Testis (tissue), 3 donors: ENCODE data around the gene C4A. TPM values are rescaled to one million over a fixed set of nuclear protein-coding genes. Genes with fewer than 3 reads are reported as not detected.
"Not testable (repeated sequence)": the region's sequence is repeated elsewhere in the genome, so short reads cannot be mapped to it uniquely, and the experiment has no call there.

Experiments
- DNase-seq: peaks from one replicate; pipeline ENCODE4 v3.0.0-alpha.2; 2019
- H3K27ac ChIP-seq, 2 donors: fragments of 200-600 bp; sonication (generic); one replicate each; pipeline ENCODE4 v1.5.1; 2019
- H3K27me3 ChIP-seq: fragments of 200-600 bp; sonication (generic); one replicate; pipeline ENCODE4 v1.5.1; 2019
- H3K36me3 ChIP-seq: fragments of 200-600 bp; sonication (generic); one replicate; pipeline ENCODE4 v1.5.1; 2017; ENCODE audit warnings: low read depth; ENCODE audit errors: missing control alignments
- H3K4me1 ChIP-seq: fragments of 200-600 bp; sonication (generic); one replicate; pipeline ENCODE4 v1.5.1; 2019
- H3K4me3 ChIP-seq, 2 donors: fragments of 200-600 bp; sonication (generic); one replicate each; pipeline ENCODE4 v1.5.1; 2017 to 2019
- H3K9me3 ChIP-seq: fragments of 200-600 bp; sonication (generic); one replicate; pipeline ENCODE4 v1.5.1; 2017
- CTCF ChIP-seq, 3 experiments: fragments of 450-650 bp in 2 of 3; fragments of 200-600 bp in 1 of 3; sonication (generic) in 1 of 3; IDR thresholded peaks; one replicate each; pipeline ENCODE4 v1.5.1; 2016 to 2019; ENCODE audit warnings: antibody characterized with exemption in 3 of 3, mild to moderate bottlenecking in 2 of 3, moderate library complexity in 1 of 3
- POLR2A ChIP-seq: fragments of 450-650 bp; IDR thresholded peaks from one replicate; pipeline ENCODE4 v1.6.1; 2017; ENCODE audit warnings: antibody characterized with exemption, mild to moderate bottlenecking, moderate library complexity
- WGBS, 2 donors: methylation state at CpG; one replicate each; pipeline ENCODE4 v1.1.5; 2018; 5-methylcytosine and 5-hydroxymethylcytosine counted together
- intact Hi-C: fragments of 100-400 bp; cut with DNase I; formaldehyde crosslinking; loops from one replicate; pipeline ENCODE4 v1.15.1; 2023; ENCODE audit warnings: low total_unique reads
- microRNA counts, 2 donors: library from miRNA; unstranded; fragments of <30 nt; microRNA quantifications; one replicate each; lab custom pipeline; 2016
- microRNA-seq, 2 donors: library from miRNA; unstranded; fragments of <30 nt; microRNA quantifications; one replicate each; pipeline ENCODE4, GENCODE V29; 2016; ENCODE audit warnings: borderline number of aligned reads in 2 of 2, borderline replicate concordance in 1 of 2
- polyA plus RNA-seq: library from polyadenylated mRNA; stranded (reverse); fragments of 350-450 nt; fragmentation: Illumina TruSeq; extraction: RNeasy Lipid Tissue Mini Kit (QIAGEN cat#74804); gene quantifications from one replicate; pipeline ENCODE4 v1.2.3, GENCODE V29; 2014; ENCODE audit warnings: low read depth, low replicate concordance; ENCODE audit not compliant: insufficient read depth
- small RNA-seq, 2 donors: library from RNA; depleted of rRNA; stranded (forward); fragments of <200 nt; gene quantifications; one replicate each; pipeline ENCODE3, GENCODE V24; 2016
- total RNA-seq, 2 donors: library from RNA; depleted of rRNA; stranded (reverse); fragments of >200 nt; gene quantifications; one replicate each; pipeline ENCODE4 v1.2.3, GENCODE V29; 2016

The C4A gene
- total and polyA plus RNA-seq, 3 donors from 2014 or later: 24.6 to 123 (median 114) TPM

- Histone ChIP-seq H3K27ac (peak overlapping the region in 1 of 2 donors; percentile 75), H3K36me3 (no peaks in the 10 kb centered on the region), H3K4me1 (peaks cover 20% of the 10 kb centered on the region), H3K27me3 (no peaks in the 10 kb centered on the region), H3K4me3 (no peak overlapping the region), H3K9me3 (no peaks in the 10 kb centered on the region)
- DNase-seq: no peak
- intact Hi-C loops: no loop called here
- no peak for TF ChIP-seq CTCF (IDR thresholded peaks at IDR 0.05)
- no peak for TF ChIP-seq POLR2A
- WGBS, 2 donors: 86 to 88% methylated on average over 3 to 6 of the region's 6 CpGs
These were observed 65.6 kb downstream of the C4A start for GRCh38 chr6:32047539-32047854.

GRCh38 chr6:32047855-32048766 lies 66.3 kb downstream of the C4A start:
- DNase-seq: peak; percentile 80
- intact Hi-C loops: no loop called here
- TF ChIP-seq CTCF (IDR thresholded peaks at IDR 0.05) (peak; percentile 68 to 89 (median 88)), POLR2A (no peak)
- no peak overlapping the region for H3K4me3 ChIP-seq
- WGBS, 2 donors: 58 to 60% methylated on average over 25 to 32 of the region's 42 CpGs
- H3K9me3 ChIP-seq: no peaks in the 10 kb centered on the region
- H3K36me3 ChIP-seq: no peaks in the 10 kb centered on the region
- H3K4me1 ChIP-seq: peaks cover 20% of the 10 kb centered on the region
- no peaks in the 10 kb centered on the region for H3K27me3 ChIP-seq
- H3K27ac ChIP-seq: peak overlapping the region; percentile 34 to 75

GRCh38 chr6:32049149-32049548 lies 67.3 kb downstream of the C4A start:
- H3K27ac ChIP-seq: peak overlapping the region in 1 of 2 donors; percentile 68
- intact Hi-C loops: not testable (repeated sequence)
- 67 to 90% methylated on average over 6 to 21 of the region's 21 CpGs for WGBS, 2 donors

GRCh38 chr6:32049736-32050135 lies 67.9 kb downstream of the C4A start:
- H3K36me3 ChIP-seq, H3K9me3 ChIP-seq, H3K4me3 ChIP-seq, intact Hi-C loops, H3K27me3 ChIP-seq, H3K27ac ChIP-seq, DNase-seq: not testable (repeated sequence)
- WGBS, 2 donors: 92 to 93% methylated on average over 1 to 5 of the region's 11 CpGs
- H3K4me1 ChIP-seq: peaks cover 20% of the 10 kb centered on the region

More at GRCh38 chr6:32049149-32049548, 67.3 kb downstream of the C4A start:
- not testable (repeated sequence) for DNase-seq, H3K9me3 ChIP-seq, H3K27me3 ChIP-seq, H3K4me3 ChIP-seq, H3K36me3 ChIP-seq
- peaks cover 20% of the 10 kb centered on the region for H3K4me1 ChIP-seq

- Histone ChIP-seq H3K27ac (no peak overlapping the region), H3K4me3 (no peak overlapping the region), H3K4me1 (peaks cover 20% of the 10 kb centered on the region), H3K27me3 (no peaks in the 10 kb centered on the region), H3K36me3 (no peaks in the 10 kb centered on the region), H3K9me3 (no peaks in the 10 kb centered on the region)
- TF ChIP-seq POLR2A: no peak
- no peak for TF ChIP-seq CTCF (IDR thresholded peaks at IDR 0.05)
- 80 to 91% methylated on average over 5 of the region's 5 CpGs for WGBS, 2 donors
- intact Hi-C loops: no loop called here
- no peak for DNase-seq
These were observed 68.7 kb downstream of the C4A start for GRCh38 chr6:32050562-32050961.

MicroRNAs encoded within 50 kb of the gene (microRNA counts, 767-probe panel; counts per million panel counts)
- microRNA hsa-miR-1236 (lab: Ali Mortazavi, UCI): 0 to 152 counts per million in 2 donors

Small RNA genes within 50 kb of the gene (microRNA-seq; reads per million reads assigned to microRNA genes)
- gene MIR1236: 0 to 2.8 reads per million in 2 donors

Small RNA genes within 50 kb of the gene (small RNA-seq; reads per million reads assigned to genes)
- 0 reads per million in 2 donors for gene AL645922.1

Other genes with a start within 250 kb of the C4A start
Only the 30 nearest of the 32 such genes appear.
- gene SAPCD1, start 219.4 kb upstream of the C4A start, total RNA-seq: 10 to 100 TPM; 10.4 to 11.6 TPM
- 5.9 TPM for gene SAPCD1, start 219.4 kb upstream of the C4A start, polyA plus RNA-seq
- gene VWA7, start 204.7 kb upstream of the C4A start, total RNA-seq: 1 to 10 TPM; 3.1 to 6.3 TPM
- gene VWA7, start 204.7 kb upstream of the C4A start, polyA plus RNA-seq: 2.7 TPM
- gene VARS1, start 186.3 kb upstream of the C4A start, total RNA-seq: 100 to 1,000 TPM in 1 of 2 donors, 10 to 100 TPM in 1; 94.8 to 131 TPM
- gene VARS1, start 186.3 kb upstream of the C4A start, polyA plus RNA-seq: 156 TPM
- 10 to 100 TPM; 43.3 to 49.6 TPM for gene LSM2, start 175.1 kb upstream of the C4A start, total RNA-seq
- gene LSM2, start 175.1 kb upstream of the C4A start, polyA plus RNA-seq: 55.5 TPM
- gene HSPA1L, start 166.8 kb upstream of the C4A start, total RNA-seq: 10 to 100 TPM; 30.3 to 87.9 TPM
- gene HSPA1L, start 166.8 kb upstream of the C4A start, polyA plus RNA-seq: 103 TPM
- gene HSPA1A, start 166.5 kb upstream of the C4A start, total RNA-seq: 100 to 1,000 TPM; 113 to 151 TPM
- 90.4 TPM for gene HSPA1A, start 166.5 kb upstream of the C4A start, polyA plus RNA-seq
- gene HSPA1B, start 154.3 kb upstream of the C4A start, total RNA-seq: 100 to 1,000 TPM; 167 to 204 TPM
- 127 TPM for gene HSPA1B, start 154.3 kb upstream of the C4A start, polyA plus RNA-seq
- 10 to 100 TPM; 31.7 to 65.9 TPM for gene NEU1, start 119.2 kb upstream of the C4A start, total RNA-seq
- gene NEU1, start 119.2 kb upstream of the C4A start, polyA plus RNA-seq: 27.4 TPM
- gene SLC44A4, start 103.1 kb upstream of the C4A start, total RNA-seq: 1 to 10 TPM in 1 of 2 donors, under 1 TPM in 1; 0.87 to 1.2 TPM
- 6.3 TPM for gene SLC44A4, start 103.1 kb upstream of the C4A start, polyA plus RNA-seq
- gene EHMT2, start 84.4 kb upstream of the C4A start, total RNA-seq: 100 to 1,000 TPM; 102 to 106 TPM
- 82.2 TPM for gene EHMT2, start 84.4 kb upstream of the C4A start, polyA plus RNA-seq
- 1 to 10 TPM; 5.3 to 5.6 TPM for gene ZBTB12, start 80.0 kb upstream of the C4A start, total RNA-seq
- 6.3 TPM for gene ZBTB12, start 80.0 kb upstream of the C4A start, polyA plus RNA-seq
- gene C2, start 54.3 kb upstream of the C4A start, total RNA-seq: 1 to 10 TPM; 5.1 to 6.3 TPM
- 24.8 TPM for gene C2, start 54.3 kb upstream of the C4A start, polyA plus RNA-seq
- gene CFB, start 36.0 kb upstream of the C4A start, total RNA-seq: 1 to 10 TPM; 4.8 to 5.8 TPM
- gene CFB, start 36.0 kb upstream of the C4A start, polyA plus RNA-seq: 38.6 TPM
- gene NELFE, start 23.1 kb upstream of the C4A start, total RNA-seq: 100 to 1,000 TPM; 181 to 219 TPM
- gene NELFE, start 23.1 kb upstream of the C4A start, polyA plus RNA-seq: 292 TPM
- gene SKIC2, start 22.9 kb upstream of the C4A start, total RNA-seq: 10 to 100 TPM; 59.2 to 73.0 TPM
- gene SKIC2, start 22.9 kb upstream of the C4A start, polyA plus RNA-seq: 39.6 TPM
- 10 to 100 TPM; 43.7 to 59.1 TPM for gene DXO, start 9.9 kb upstream of the C4A start, total RNA-seq
- gene DXO, start 9.9 kb upstream of the C4A start, polyA plus RNA-seq: 96.6 TPM
- gene C4B, start 32.7 kb downstream of the C4A start, total RNA-seq: 10 to 100 TPM; 21.3 to 96.7 TPM
- 125 TPM for gene C4B, start 32.7 kb downstream of the C4A start, polyA plus RNA-seq
- gene CYP21A2, start 56.4 kb downstream of the C4A start, total RNA-seq: 1 to 10 TPM in 1 of 2 donors, under 1 TPM in 1; 0.81 to 1.7 TPM
- 0.96 TPM for gene CYP21A2, start 56.4 kb downstream of the C4A start, polyA plus RNA-seq
- 10 to 100 TPM; 42.4 to 44.0 TPM for gene TNXB, start 127.3 kb downstream of the C4A start, total RNA-seq
- 78.2 TPM for gene TNXB, start 127.3 kb downstream of the C4A start, polyA plus RNA-seq
- 100 to 1,000 TPM; 120 to 138 TPM for gene ATF6B, start 146.2 kb downstream of the C4A start, total RNA-seq
- 76.3 TPM for gene ATF6B, start 146.2 kb downstream of the C4A start, polyA plus RNA-seq
- gene FKBPL, start 148.2 kb downstream of the C4A start, total RNA-seq: 1 to 10 TPM; 7.2 to 9.5 TPM
- gene FKBPL, start 148.2 kb downstream of the C4A start, polyA plus RNA-seq: 11.6 TPM
- 1 to 10 TPM; 4.2 to 6.2 TPM for gene PRRT1, start 169.9 kb downstream of the C4A start, total RNA-seq
- gene PRRT1, start 169.9 kb downstream of the C4A start, polyA plus RNA-seq: 6.1 TPM
- 10 to 100 TPM; 33.9 to 92.8 TPM for gene PPT2, start 172.1 kb downstream of the C4A start, total RNA-seq
- gene PPT2, start 172.1 kb downstream of the C4A start, polyA plus RNA-seq: 18.9 TPM
- gene EGFL8, start 182.5 kb downstream of the C4A start, total RNA-seq: 10 to 100 TPM; 24.3 to 25.7 TPM
- 13.9 TPM for gene EGFL8, start 182.5 kb downstream of the C4A start, polyA plus RNA-seq
- 100 to 1,000 TPM; 107 to 115 TPM for gene AGPAT1, start 194.0 kb downstream of the C4A start, total RNA-seq
- gene AGPAT1, start 194.0 kb downstream of the C4A start, polyA plus RNA-seq: 158 TPM
- gene RNF5, start 196.3 kb downstream of the C4A start, total RNA-seq: 10 to 100 TPM; 76.1 to 79.0 TPM
- gene RNF5, start 196.3 kb downstream of the C4A start, polyA plus RNA-seq: 67.1 TPM
- gene AGER, start 202.2 kb downstream of the C4A start, total RNA-seq: 1 to 10 TPM; 5.8 to 8.6 TPM
- 7.8 TPM for gene AGER, start 202.2 kb downstream of the C4A start, polyA plus RNA-seq
- 100 to 1,000 TPM in 1 of 2 donors, 10 to 100 TPM in 1; 97.9 to 111 TPM for gene PBX2, start 208.1 kb downstream of the C4A start, total RNA-seq
- 65.0 TPM for gene PBX2, start 208.1 kb downstream of the C4A start, polyA plus RNA-seq
- 1 to 10 TPM; 5.4 to 7.7 TPM for gene GPSM3, start 210.6 kb downstream of the C4A start, total RNA-seq
- 11.3 TPM for gene GPSM3, start 210.6 kb downstream of the C4A start, polyA plus RNA-seq
- gene NOTCH4, start 242.0 kb downstream of the C4A start, total RNA-seq: 10 to 100 TPM; 15.2 to 26.9 TPM
- gene NOTCH4, start 242.0 kb downstream of the C4A start, polyA plus RNA-seq: 12.4 TPM